ENCODE results near the gene SLC8A2.

The SLC8A2 gene

DNA sequence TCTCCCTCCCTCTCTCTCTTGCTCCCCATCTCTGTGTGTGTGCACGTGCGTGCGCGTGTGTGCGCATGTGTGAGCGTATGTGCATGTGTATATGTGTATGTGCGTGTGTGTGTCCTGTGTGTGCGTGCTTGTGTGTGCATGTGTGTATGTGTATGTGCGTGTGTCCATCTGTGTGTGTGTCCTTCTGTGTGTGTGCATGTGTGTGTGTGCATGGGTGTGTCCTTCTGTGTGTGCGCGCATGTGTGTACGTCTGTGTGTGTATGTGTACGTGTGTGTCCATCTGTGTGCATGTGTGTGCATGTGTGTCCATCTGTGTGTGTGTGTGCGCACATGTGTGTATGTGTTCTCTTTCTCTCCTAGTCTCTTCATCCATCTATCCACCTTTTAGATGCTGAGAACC, 12.2 kb downstream of the SLC8A2 start:
- no peak for DNase-seq

DNA sequence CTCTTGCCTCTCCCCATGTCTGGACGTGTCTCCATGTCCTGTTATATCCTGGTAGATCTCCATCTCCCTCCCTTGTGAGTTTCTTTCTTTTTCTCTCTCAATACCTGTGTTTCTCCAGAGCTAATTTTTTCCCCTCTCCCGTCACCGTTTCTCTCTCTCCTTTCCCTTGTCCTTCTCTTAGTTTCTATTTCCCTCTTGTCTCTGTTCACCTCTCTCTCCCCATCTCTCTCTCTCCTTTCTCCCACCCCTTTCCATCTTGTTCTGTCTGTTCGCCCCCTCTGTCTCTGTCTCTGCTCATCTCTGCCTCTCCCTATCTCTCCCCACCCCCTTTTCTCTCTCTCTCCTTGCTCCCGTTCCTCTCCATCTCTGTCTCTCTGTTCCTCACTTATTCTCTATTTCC, 13.0 kb downstream of the SLC8A2 start:
- DNase-seq, result no peak

DNA sequence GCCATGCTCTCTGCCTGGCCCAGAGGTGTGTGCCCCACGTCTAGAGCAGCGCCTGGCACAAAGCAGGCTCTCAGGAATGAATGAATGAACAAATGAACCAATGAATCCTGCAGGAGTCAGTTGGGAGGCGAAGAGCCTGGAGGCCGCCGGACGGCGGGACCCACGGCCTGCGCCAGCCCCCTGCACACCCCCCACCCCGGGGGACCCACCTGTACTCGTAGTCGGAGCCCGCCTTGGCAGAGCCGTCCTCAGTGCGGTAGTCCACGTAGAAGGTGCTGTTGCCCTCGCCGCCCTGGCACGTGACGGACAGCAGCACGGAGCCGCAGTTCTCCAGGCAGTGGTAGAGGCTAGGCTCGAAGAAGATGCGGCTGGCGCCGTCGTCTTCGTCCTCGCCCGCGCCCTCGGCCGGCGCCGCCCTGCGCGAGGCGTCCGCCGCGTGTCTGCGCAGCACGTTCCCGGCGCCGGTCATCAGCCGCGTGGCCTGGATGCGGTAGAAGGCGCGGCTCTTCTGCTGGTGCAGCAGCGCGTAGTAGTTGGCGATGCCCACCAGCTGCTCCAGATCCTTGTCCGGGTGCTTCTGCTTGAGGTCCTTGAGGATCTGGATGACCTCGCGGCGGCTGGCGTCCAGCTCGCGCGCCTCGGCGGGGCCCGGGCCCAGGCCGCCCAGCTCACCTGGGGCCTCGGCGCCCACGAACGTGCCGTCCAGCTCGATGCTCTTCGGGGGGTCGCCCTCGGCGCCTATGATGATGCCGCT, 14.8 kb downstream of the SLC8A2 start:
- no peak for DNase-seq

DNA sequence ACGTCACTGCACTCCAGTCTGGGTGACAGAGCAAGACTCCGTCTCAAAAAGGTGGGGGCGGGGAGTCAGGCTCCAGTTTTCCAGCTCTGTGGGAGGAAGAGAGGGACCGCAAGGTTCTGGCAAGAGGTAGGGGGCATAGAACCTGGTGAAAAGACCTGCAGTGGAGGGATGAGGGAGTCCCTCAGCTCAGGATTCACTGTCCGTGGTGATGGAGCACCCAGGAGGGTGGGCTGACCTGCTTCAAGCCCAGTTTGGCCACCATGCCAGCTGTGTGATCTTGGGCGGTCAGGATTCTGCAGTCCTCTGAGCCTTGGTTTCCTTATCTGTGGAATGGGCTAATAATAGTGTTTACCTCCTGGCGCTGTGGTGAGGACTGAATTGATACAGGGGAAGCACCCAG, 21.2 kb downstream of the SLC8A2 start:
- no peak for DNase-seq

DNA sequence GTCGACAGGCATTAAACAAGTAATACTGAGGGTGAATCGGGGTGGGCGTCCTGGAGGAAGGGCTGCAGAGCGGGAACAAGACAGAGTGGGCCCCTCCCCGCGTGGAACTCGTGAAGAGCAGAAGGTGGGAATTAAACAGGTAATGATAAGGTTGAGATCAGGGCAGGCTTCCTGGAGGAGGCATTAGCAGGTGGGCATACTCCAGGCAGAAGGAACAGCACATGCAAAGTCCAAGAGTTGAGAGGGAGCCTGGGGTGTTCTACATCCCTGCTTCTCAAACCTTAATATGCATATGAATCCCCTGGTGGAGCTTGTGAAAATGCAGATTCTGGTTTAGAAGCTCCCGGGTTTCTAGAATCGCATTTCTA, 23.3 kb downstream of the SLC8A2 start:
- DNase-seq, result no peak

DNA sequence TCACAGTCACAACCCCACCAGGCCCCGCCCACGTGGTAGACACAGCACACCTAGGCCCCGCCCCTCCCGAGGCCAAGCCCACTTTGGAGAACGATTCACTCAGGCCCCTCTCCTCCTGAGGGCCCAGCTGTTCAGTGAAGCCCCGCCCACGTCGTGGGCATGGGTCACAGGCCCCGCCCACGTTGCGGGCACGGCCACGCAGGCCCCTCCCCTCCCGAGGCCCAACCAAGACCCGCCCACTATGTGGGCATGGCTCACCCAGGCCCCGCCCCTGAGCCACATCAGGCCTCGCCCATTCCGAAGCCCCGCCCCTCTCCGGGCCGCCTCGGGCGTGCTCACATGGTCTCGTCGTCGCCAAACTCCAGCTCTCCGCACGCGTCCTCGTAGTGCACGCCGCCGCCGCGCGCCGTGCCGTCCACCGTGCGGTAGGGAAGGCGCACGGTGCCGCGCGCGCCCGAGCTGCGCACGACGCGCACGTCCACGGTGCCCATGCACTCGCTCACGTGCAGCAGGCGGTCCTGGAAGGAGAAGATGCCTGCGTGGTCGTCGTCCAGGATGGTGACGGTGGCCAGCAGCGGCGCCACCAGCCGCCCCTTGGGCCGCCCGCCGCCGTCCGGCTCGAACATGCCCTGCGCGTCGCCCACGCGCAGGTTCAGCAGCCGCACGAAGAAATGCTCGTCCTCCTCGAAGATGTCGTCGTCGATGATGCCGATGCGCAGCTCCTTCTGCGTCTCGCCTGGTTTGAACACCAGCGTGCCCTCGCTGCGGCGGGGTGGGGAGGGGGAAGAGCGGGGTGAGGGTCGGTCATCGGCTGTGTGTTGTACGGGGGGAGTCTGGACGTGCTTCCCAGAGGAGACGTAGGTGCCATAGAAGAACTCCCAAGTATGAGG, 24.0 kb downstream of the SLC8A2 start:
- DNase-seq, result peak in 4 of 5 experiments; percentile 23 to 64 (median 44)

DNA sequence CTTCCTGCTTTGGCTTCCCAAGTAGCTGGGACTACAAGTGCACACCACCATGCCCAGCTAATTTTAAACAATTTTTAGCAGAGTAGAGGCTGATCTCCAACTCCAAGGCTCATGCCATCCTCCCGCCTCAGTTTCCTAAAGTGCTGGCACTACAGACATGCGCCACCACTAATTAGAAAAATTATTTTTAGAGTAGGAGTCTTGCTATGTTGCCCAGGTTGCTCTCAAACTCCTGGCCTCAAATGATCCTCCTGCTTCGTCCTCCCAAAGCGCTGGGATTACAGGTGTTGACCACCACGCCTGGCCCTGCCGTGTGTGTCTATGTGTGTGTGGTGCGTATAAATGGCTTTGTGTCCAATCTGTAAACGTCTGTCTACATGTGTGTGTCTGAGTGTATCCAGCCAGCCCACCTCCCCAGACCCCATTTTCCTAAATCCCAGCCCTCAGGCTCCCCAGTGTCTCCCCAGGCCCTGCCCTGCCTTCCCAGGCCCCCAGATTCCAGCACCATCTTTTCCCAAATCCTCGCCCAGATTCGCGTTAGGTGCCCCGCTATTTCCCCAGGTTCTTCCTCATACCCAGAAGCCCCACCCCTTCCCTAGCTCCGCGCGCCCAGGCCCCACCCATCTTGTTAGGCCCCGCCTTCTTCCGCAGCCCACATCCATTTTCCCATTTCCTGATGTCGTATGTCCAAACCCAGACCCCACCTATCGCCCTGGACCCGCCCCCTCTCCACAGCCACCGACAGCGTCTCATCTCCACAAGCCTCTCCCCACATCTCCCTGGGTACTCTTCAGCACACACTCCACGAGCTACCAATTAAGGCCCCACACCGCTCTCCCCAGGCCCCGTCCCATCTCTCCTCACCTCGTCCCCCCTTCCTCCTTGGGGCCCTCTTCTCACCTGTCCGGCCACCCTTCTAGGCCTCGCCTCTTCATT, 24.9 kb downstream of the SLC8A2 start:
- DNase-seq, result no peak

DNA sequence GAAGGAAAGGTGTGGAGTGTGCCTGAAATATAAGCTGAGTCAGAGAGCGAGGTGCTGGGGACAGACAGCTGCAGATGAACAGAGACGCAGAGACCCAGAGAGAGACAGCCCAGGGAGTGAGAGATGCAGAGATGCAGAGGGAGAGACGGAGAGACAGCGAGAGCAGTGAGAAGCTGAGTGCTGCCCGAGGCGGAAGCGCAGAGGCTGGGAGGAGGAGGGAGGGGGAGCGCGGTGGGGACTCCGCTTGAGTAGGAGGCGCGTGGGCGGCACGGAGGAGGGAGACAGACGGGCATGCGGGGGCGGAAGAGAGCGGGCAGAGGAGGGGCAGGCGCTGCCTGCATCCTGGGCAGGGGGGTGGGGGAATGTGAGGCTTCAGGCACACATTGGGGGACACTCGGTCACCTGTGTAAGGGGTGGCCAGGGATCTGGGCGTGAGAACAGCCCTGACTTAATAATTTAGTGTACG, 25.7 kb downstream of the SLC8A2 start:
- DNase-seq, result peak; percentile 38 to 72 (median 59)

DNA sequence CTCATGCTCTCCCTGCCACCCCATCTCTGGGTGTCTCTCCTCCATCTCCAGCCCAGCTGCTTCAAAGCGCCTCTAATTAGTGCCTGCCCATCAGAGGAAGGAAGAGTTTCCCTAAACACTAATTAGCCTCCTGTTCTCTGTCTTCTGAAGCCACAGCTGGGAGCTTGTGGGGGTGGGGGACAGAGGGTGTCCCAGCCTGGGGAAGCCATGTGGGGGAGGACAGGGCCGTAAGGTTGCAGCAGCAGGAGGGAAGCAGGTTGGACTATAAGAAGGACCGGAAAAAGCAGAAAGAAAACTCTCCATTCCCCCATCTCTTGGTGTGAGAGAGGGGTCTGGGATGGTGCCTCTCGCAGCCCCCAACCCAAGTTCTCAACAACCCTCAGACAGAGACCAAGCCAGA, 26.2 kb downstream of the SLC8A2 start:
- no peak for DNase-seq

DNA sequence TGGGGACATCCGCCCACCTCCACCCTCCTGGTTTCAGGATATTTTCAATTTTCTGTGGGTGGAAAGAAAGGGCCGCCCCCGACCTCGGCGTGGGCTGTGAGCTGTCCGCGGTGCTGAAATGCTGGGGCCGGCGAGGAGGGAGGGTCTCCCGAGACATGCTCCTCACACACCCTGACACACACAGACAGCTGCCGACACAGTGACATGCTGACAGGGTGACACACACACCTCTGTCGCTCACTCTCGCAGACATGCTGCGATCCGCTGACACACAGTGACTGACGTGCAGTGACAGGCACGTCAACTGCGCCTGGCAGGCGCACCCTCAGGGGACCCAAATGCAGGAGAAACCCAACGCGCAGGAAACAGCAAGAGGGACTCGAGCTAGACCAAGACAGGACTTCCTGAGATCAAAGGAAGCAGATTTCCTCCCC, 27.3 kb downstream of the SLC8A2 start:
- peak in 1 of 5 experiments; percentile 30 for DNase-seq

DNA sequence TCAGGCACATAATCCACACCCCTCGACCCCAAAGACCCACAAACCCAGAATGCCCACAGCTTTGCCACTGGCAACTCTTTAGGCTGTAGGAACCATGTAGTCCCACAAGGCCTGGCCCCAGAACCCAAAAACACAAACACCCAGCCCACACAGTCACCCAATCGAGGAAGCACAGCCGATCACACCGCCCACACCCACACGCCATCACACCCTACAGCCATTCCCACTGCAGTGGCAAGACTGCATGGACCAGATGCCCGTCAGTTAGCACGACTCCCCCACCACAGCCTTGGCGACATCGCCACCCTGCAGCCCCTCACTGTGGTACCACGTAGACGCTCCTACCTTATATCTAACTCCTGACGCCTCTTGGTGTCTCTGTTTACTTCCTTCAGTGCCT, 28.4 kb downstream of the SLC8A2 start:
- no peak for DNase-seq

DNA sequence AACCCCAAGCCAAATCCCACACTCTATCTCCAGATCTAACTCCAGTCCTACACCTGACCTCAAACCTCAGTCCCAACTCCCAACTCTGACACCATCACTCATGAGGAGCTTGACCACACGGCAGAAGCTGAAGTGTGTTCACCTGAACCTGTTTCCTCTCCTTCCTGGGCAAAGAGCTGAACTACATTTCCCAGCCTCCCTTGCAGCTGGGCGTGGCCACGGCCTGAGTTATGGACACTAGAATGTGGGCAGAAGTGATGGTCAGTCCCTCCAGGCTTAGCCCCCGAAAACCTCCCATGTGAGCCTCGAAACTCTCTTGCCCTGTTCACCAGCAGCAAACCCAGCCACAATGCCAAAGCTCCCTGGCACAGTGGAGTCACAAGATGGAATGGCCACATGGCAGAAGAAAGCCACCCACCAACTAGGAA, 32.9 kb downstream of the SLC8A2 start:
- DNase-seq, result no peak

DNA sequence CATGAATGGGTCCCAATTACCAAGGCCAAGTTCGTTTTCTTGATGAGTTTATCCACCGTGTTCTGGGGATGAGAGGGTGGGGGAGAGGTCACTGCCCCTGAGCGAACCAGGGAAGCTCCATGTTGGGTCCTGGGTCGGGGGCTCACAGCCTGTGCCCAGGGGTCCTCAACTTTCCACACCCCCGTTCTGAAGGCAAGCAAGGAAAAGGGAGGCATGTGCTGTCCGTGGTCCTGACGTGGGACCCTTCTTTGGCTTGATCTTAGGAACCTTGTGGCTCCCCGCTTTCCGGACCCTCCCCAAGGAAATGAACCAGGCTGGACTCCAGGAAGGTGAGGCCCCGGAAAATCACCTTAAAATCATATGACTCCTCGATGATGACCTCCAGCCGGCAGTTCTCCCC, 34.2 kb downstream of the SLC8A2 start:
- DNase-seq, result no peak

DNA sequence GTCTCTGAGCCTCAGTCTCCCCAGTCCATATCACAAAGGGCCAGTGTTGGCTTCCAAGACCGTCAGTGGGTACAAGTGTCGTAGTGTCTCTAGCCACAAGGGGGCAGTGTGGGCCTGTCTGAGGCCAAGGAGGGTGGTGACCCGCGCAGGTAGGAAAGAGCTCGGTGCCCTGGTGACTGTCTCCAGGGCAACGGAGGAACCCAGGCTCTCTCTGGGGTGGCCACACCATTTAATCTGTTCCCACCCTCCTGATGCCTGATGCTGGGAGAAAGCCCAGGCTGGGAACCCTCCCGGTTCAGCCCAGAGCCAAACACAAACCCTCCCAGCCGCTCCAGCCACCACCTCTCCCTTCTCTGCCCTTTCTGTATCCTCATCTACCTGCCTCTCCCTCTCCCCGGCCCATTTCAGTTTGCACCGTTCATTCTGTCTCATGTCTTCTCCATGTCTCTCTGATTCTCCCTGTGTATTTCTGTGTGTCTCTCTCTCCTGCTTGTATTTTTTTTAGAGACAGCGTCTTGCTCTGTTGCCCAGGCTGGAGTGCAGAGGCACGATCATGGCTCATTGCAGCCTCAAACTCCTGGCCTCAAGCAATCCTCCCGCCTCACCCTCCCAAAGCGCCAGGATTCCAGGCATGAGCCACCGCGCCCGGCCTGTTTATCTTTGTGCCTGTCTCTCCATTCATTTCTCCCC, 34.8 kb downstream of the SLC8A2 start:
- DNase-seq, result peak; percentile 60 to 75 (median 72)

DNA sequence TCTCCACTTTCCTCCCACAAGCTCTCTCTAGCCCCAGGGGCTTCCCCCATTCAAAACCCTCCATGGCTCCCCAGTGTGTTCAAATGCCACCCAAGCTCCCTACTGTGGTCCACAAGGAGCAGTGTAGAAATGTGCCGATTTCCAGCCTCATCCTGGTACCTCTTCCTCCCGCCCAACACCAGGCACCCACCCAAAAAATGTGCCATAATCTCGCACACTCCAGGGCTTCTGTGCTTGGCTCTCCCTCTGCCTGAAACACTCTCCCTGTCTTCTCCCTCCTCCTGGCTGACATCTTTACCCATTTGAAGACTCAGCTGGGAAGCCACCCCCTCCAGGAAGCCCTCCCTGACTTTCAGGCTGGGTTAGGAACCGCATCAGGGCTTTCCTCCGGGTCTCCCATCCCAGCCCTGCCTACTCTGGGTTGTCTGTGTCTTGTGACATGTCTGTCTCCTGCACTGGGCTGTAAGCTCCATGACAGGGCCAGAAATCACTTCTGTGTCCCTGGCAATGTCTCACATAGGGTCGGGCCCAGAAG, 35.7 kb downstream of the SLC8A2 start:
- no peak for DNase-seq

DNA sequence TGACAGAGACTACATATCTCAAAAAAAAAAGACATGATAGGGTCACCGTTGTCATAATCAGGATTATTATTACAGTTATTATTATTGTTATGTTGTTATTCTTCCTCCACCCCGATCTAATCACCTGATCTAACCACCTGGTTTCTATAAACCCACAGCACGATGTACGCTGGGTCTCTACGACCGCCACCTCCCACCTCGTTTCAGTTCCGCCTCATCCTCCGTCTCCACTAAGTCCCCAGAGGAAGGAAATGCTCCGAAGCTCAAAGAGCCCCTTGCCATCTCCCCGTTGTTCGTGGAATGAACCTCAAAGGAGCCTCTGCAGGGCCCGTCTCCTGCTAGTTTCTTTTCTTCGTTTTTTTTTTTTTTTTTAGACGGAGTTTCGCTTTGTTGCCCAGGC, 36.5 kb downstream of the SLC8A2 start:
- peak in 2 of 5 experiments; percentile 15 to 90 for DNase-seq

DNA sequence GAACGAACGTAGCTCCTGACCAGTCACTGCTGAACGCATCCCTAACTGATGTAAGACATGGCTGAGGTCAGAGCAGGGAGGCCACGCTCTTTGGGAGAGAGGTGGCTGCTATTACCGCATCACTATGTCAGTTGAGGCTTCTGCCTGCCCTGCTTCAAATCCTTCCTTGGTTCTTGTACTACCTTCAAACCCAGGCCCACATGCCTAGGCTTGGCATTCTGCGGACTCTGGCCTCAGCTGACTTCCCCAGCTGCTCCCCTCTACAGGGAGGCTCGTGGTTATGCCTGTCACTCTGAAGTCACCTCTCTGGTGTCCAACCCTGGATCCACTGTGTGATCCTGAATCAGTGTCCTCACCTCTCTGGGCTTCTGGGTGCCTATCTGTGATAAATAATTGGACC, 37.6 kb downstream of the SLC8A2 start:
- DNase-seq, result no peak

DNA sequence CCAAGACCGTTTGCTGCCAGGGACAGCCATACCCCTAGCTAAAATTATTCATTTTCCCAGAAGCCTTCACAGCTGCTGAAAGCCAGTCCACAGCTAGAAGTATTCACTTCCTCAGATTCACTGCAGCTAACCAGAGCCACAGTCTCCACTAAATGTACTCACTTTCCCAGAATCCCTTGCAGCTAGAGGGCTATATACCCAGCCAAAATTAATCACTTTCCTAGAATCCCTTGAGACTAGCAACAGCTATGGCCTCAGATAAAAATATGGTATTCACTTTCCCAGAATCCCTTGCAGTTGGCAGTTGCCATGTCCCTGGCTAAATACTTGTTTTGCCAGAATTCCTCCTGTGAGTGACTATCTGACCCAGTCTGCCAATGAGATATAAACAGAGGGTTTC, 38.6 kb downstream of the SLC8A2 start:
- no peak for DNase-seq

DNA sequence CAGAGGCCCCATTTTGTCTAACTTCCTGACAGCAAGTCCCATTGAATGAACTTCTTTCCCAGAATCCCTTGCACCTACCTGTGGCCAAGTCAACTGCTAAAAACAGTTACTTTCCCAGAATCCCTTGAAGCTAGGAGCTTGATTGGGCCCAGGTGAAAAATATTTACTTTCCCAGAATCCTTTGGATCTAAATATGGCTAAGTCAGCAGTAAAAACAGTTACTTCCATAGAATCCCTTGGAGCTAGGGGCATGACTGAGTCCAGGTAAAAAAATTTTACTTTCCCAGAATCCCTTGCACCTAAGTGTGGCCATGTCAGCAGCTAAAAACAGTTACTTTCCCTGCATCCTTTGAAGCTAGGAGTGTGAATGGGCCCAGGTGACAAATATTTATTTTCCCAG, 39.2 kb downstream of the SLC8A2 start:
- no peak for DNase-seq

DNA sequence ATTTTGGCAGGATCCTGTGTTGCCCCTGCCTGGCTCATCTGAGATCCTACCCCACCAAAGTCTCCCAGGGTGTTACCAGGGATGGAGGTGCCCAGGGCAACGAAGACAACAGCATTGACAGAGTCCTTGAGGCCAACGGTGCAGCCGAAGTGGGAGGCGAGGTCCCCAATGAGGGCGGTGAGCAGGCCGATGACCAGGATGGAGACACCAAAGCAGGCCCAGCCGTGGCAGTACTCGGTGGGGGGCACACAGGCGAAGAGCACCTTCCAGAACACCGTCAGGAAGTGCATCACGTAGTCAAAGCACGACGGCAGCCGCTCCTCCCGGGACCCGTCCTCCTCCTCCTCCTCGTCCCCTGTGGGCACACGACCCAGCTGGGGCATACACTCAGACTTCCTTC, 39.6 kb downstream of the SLC8A2 start:
- no peak for DNase-seq

DNA sequence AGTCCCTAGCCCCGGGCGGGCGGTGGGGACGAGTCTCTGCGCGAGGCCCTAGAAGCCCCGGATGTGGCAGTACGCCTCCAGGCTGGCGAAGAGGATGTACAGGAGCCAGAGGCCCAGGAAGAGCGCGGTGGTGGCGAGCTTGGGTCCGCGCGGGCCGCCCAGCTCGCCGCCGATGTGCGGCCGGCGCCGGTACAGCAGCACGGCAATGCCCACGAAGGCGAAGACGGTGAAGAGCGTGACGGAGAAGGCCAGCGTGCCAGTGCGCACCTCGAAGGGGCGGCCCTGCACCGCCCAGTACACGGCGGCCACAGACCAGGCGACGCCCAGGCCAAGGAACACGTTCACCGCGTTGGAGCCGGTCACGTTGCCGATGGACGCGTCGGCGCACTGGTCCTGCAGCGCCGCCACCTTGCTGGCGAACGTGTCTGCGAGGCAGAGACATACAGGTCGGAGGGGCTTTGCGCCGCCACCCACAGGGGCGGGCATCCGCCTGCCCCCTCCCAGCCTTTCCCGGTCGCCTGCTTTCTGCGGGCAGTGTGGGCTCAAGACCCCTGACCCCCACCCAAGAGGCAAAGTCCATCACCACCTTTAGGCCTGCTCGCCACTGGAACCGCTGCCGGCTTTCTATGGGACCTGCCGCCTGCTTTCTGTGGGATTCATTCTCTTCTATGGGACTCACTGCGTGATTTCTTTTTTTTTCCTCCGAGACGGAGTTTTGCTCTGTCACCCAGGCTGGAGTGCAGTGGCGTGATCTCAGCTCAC, 41.5 kb downstream of the SLC8A2 start:
- DNase-seq, result peak in 1 of 5 experiments; percentile 54

Measured in T-helper 2 cell (primary cell).